K562 (cell line): ENCODE data around the gene KLHL18. TPM values are rescaled to one million over a fixed set of nuclear protein-coding genes. Genes with fewer than 3 reads are reported as not detected.

Experiments used
- ASH1L ChIP-seq: fragments of 450-650 bp; IDR thresholded peaks from 2 replicates; pipeline ENCODE4 v1.6.1; 2018; ENCODE audit warnings: borderline replicate concordance, mild to moderate bottlenecking, low read depth; ENCODE audit not compliant: partially characterized antibody
- ATF1 ChIP-seq, 2 experiments: fragments of 450-650 bp in 1 of 2; IDR thresholded peaks; 2 replicates each; pipeline ENCODE4 v1.6.1; 2016; ENCODE audit warnings: missing compliant biosample characterization in 1 of 2, missing genetic modification characterization in 1 of 2
- CAMTA2 ChIP-seq: fragments of 250-450 bp; sonication (Bioruptor Pico); conservative IDR thresholded peaks from 2 replicates; pipeline ENCODE4 v1.5.1; 2022
- CBFA2T3 ChIP-seq: fragments of 450-650 bp; IDR thresholded peaks from 2 replicates; pipeline ENCODE4 v1.6.1; 2017
- CBX1 ChIP-seq: sonication (generic); IDR thresholded peaks from 2 replicates; pipeline ENCODE4 v1.6.1; 2016; ENCODE audit warnings: antibody characterized with exemption, low read depth, mild to moderate bottlenecking
- CHD2 ChIP-seq: IDR thresholded peaks from 2 replicates; pipeline ENCODE4 v1.6.1; 2011; ENCODE audit warnings: low read depth, low read length
- CXXC5 ChIP-seq: fragments of 250-450 bp; sonication (Bioruptor Pico); IDR thresholded peaks from 2 replicates; pipeline ENCODE4 v1.8.0; 2022; ENCODE audit warnings: inconsistent platforms, mild to moderate bottlenecking, moderate library complexity
- DACH1 ChIP-seq: fragments of 450-650 bp; IDR thresholded peaks from 2 replicates; pipeline ENCODE4 v1.6.1; 2018; ENCODE audit not compliant: partially characterized antibody
- ELF2 ChIP-seq: fragments of 250-450 bp; sonication (Bioruptor Pico); IDR thresholded peaks from 2 replicates; pipeline ENCODE4 v1.5.0; 2021; ENCODE audit warnings: mild to moderate bottlenecking
- MCM3 ChIP-seq: fragments of 450-650 bp; IDR thresholded peaks from 2 replicates; pipeline ENCODE4 v1.6.1; 2016
- MNT ChIP-seq, 2 experiments: fragments of 450-650 bp; conservative IDR thresholded peaks; 2 replicates each; pipeline ENCODE4 v1.6.1; 2017; ENCODE audit warnings: mild to moderate bottlenecking in 2 of 2, moderate library complexity in 2 of 2
- MYBL2 ChIP-seq, 2 experiments: fragments of 450-650 bp in 1 of 2; sonication (generic) in 1 of 2; formaldehyde crosslinking in 1 of 2; IDR thresholded peaks; 2 replicates each; pipeline versions ENCODE4 v1.6.1 to v1.8.1; 2017 to 2022; ENCODE audit warnings: borderline replicate concordance in 1 of 2, inconsistent platforms in 1 of 2, low read depth in 1 of 2, mild to moderate bottlenecking in 1 of 2, missing genetic modification reagents in 1 of 2, moderate library complexity in 1 of 2
- NCOA1 ChIP-seq: fragments of 450-650 bp; IDR thresholded peaks from 2 replicates; pipeline ENCODE4 v1.6.1; 2016; ENCODE audit warnings: low read depth
- NCOR1 ChIP-seq: fragments of 450-650 bp; IDR thresholded peaks from 2 replicates; pipeline ENCODE4 v1.6.1; 2016; ENCODE audit warnings: mild to moderate bottlenecking, moderate library complexity
- NFIC ChIP-seq: fragments of 450-650 bp; IDR thresholded peaks from 2 replicates; pipeline ENCODE4 v1.6.1; 2017; ENCODE audit warnings: mild to moderate bottlenecking, inconsistent platforms
- PCBP2 ChIP-seq: fragments of 200-400 bp; formaldehyde crosslinking; IDR thresholded peaks from 2 replicates; pipeline ENCODE4 v1.6.1; 2018; ENCODE audit warnings: low read length, low read depth, mild to moderate bottlenecking, moderate library complexity; ENCODE audit not compliant: poor library complexity, severe bottlenecking
- PPARD ChIP-seq: fragments of 250-450 bp; sonication (Bioruptor Pico); IDR thresholded peaks from 2 replicates; pipeline ENCODE4 v1.8.0; 2022; ENCODE audit warnings: inconsistent platforms, mild to moderate bottlenecking, moderate library complexity
- PTTG1 ChIP-seq: fragments of 450-650 bp; IDR thresholded peaks from 2 replicates; pipeline ENCODE4 v1.6.1; 2016; ENCODE audit warnings: low read depth, mild to moderate bottlenecking, missing genetic modification characterization, missing compliant biosample characterization
- SRSF7 ChIP-seq: fragments of 200-400 bp; formaldehyde crosslinking; optimal IDR thresholded peaks from 2 replicates; pipeline ENCODE3; 2017; ENCODE audit warnings: mild to moderate bottlenecking, low read depth, low read length
- ZBTB33 ChIP-seq: sonication (generic); formaldehyde crosslinking; IDR thresholded peaks from 2 replicates; pipeline ENCODE4 v1.8.1; 2023; ENCODE audit warnings: mild to moderate bottlenecking, missing genetic modification reagents
- ZBTB8A ChIP-seq: fragments of 450-650 bp; IDR thresholded peaks from 2 replicates; pipeline ENCODE4 v1.6.1; 2018; ENCODE audit warnings: mild to moderate bottlenecking, moderate library complexity; ENCODE audit not compliant: partially characterized antibody
- ZNF217 ChIP-seq: sonication (generic); formaldehyde crosslinking; IDR thresholded peaks from 2 replicates; pipeline ENCODE4 v1.8.0; 2022; ENCODE audit warnings: mild to moderate bottlenecking, missing genetic modification reagents
- ZNF316 ChIP-seq: fragments of 450-650 bp; IDR thresholded peaks from 2 replicates; pipeline ENCODE4 v1.6.1; 2016
- ZNF398 ChIP-seq: fragments of 250-450 bp; sonication (Bioruptor Pico); IDR thresholded peaks from 2 replicates; pipeline ENCODE4 v1.8.0; 2021; ENCODE audit warnings: moderate library complexity, mild to moderate bottlenecking, inconsistent platforms
- ZNF717 ChIP-seq: fragments of 250-450 bp; sonication (Bioruptor Pico); IDR thresholded peaks from 2 replicates; pipeline ENCODE4 v1.5.0; 2021
- ZNF76 ChIP-seq: fragments of 250-450 bp; sonication (Bioruptor Pico); IDR thresholded peaks from 2 replicates; pipeline ENCODE4 v1.4.0; 2020; ENCODE audit warnings: mild to moderate bottlenecking, moderate library complexity, borderline replicate concordance
- polyA plus RNA-seq, 8 experiments: library from polyadenylated mRNA; depleted of rRNA in 4 of 8; stranded (reverse) in 5 of 8; unstranded in 3 of 8; fragments of >200 nt; fragmentation: Nextera tagmentation in 2 of 8; fragmentation: Illumina TruSeq in 1 of 8; extraction: Ambion mirVana in 2 of 8; extraction: Trizol in 1 of 8; gene quantifications; 2 replicates each; pipeline versions ENCODE4 v1.2.1 to v1.2.3, GENCODE V29; 2011 to 2014; ENCODE audit warnings: inconsistent platforms in 1 of 8, missing spikeins in 1 of 8
- total RNA-seq, 7 experiments: library from RNA; depleted of rRNA in 6 of 7; stranded (reverse); fragments of >200 nt in 6 of 7; fragmentation: Illumina TruSeq in 2 of 7; extraction: Trizol in 2 of 7; gene quantifications; 2 replicates each; pipeline versions ENCODE4 v1.2.1 to v1.2.3, GENCODE V29; 2011 to 2021; ENCODE audit warnings: low replicate concordance in 1 of 7

The KLHL18 gene
- total and polyA plus RNA-seq, 9 of the 15 experiments (the other 6 are each of a cell fraction or from before 2014, with no cell fraction given), result 26.7 to 97.5 (median 48.7) TPM

GRCh38 chr3:47315069-47315647 lies 32.4 kb downstream of the KLHL18 start (continued):
- TF ChIP-seq MYBL2 (IDR thresholded peaks at IDR 0.05; ENCODE audit: low read depth), result no peak; the same call in 1 of the 2 replicates
- no peak for TF ChIP-seq MYBL2 (CRISPR knock-in tag; IDR thresholded peaks at IDR 0.05; ENCODE audit: borderline replicate concordance)
- peak; percentile 73 for TF ChIP-seq NCOA1
- TF ChIP-seq ZNF76, result no peak
- no peak for TF ChIP-seq ELF2 (CRISPR knock-in tag)
- TF ChIP-seq CAMTA2 (CRISPR knock-in tag), result no peak
- no peak for TF ChIP-seq PPARD (CRISPR knock-in tag)
- TF ChIP-seq ZBTB8A, result no peak
- TF ChIP-seq CXXC5 (CRISPR knock-in tag), result peak; percentile 80
- no peak for TF ChIP-seq ASH1L
- no peak for TF ChIP-seq PCBP2
- TF ChIP-seq ZBTB33 (CRISPR knock-in tag), result no peak
- no peak for TF ChIP-seq CHD2
- peak; percentile 93 for TF ChIP-seq NFIC
- TF ChIP-seq MCM3, result no peak
- TF ChIP-seq ATF1 (CRISPR knock-in tag; IDR thresholded peaks at IDR 0.05), result no peak
- TF ChIP-seq ATF1 (tag; IDR thresholded peaks at IDR 0.05), result peak; percentile 22; the same call in 1 of the 2 replicates
- no peak for TF ChIP-seq ZNF217 (CRISPR knock-in tag)
- no peak for TF ChIP-seq SRSF7
- no peak for TF ChIP-seq ZNF316
- TF ChIP-seq PTTG1 (tag), result no peak
- peak; percentile 9 for TF ChIP-seq DACH1
- TF ChIP-seq CBX1, result no peak
- no peak for TF ChIP-seq ZNF717 (CRISPR knock-in tag)
- peak; percentile 97 for TF ChIP-seq NCOR1
- no peak for TF ChIP-seq ZNF398 (CRISPR knock-in tag)
- TF ChIP-seq CBFA2T3, result peak; percentile 99
- peak in 1 of 2 experiments; percentile 65; a peak in 2 of 4 replicates for TF ChIP-seq MNT (conservative IDR thresholded peaks at IDR 0.05)
